Measurements from ENCODE around the gene ZIM2.

DNA sequence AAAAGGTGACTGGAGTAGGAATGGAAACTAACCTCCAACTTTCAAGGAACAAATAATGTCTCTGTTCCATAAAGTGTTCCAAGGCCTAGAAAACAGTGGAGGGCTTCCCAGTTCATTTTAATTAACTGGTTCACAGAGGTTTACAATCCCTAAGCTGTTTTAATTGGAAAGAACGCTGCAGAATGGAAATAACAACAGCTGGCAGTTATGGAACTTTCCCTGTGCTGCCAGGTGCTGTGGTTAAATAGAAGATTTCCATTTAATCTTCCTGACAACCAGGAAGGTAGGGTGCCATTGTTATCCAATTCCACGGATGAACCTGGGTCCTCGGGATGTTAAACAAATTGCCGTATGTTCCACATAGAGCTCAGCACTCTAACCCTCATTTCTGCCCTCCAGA lies 22.2 kb upstream of the ZIM2 start:
- TF ChIP-seq, protein P1, sequence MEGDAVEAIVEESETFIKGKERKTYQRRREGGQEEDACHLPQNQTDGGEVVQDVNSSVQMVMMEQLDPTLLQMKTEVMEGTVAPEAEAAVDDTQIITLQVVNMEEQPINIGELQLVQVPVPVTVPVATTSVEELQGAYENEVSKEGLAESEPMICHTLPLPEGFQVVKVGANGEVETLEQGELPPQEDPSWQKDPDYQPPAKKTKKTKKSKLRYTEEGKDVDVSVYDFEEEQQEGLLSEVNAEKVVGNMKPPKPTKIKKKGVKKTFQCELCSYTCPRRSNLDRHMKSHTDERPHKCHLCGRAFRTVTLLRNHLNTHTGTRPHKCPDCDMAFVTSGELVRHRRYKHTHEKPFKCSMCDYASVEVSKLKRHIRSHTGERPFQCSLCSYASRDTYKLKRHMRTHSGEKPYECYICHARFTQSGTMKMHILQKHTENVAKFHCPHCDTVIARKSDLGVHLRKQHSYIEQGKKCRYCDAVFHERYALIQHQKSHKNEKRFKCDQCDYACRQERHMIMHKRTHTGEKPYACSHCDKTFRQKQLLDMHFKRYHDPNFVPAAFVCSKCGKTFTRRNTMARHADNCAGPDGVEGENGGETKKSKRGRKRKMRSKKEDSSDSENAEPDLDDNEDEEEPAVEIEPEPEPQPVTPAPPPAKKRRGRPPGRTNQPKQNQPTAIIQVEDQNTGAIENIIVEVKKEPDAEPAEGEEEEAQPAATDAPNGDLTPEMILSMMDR (IDR thresholded peaks at IDR 0.05; ENCODE audit: insufficient read depth, low read depth, low read length): no peak
- TF ChIP-seq EZH2 (IDR thresholded peaks at IDR 0.05; ENCODE audit: insufficient read depth, low read length): no peak

Measured in astrocyte (in vitro differentiated cells and primary cell).